Forelimb muscle (tissue), 1 donor: ENCODE data around the gene UVRAG. TPM values are rescaled to one million over a fixed set of nuclear protein-coding genes. Genes with fewer than 3 reads are reported as not detected.
"Not testable (repeated sequence)": the region's sequence is repeated elsewhere in the genome, so short reads cannot be mapped to it uniquely, and the experiment has no call there.

ENCODE experiments used
- DNase-seq: peaks from one replicate; pipeline ENCODE4 v3.0.0-alpha.2; 2013; ENCODE audit warnings: low read depth
- polyA plus RNA-seq: library from polyadenylated mRNA; unstranded; fragments of 120-200 nt; gene quantifications from one replicate; pipeline ENCODE4 v1.2.1, GENCODE V29; 2013; ENCODE audit not compliant: insufficient read length

The UVRAG gene
- polyA plus RNA-seq, 1 donor: 8.1 TPM

- no peak for DNase-seq
These were observed 24.8 kb downstream of the UVRAG start for GRCh38 chr11:75839851-75840250.

GRCh38 chr11:75840522-75840921, 25.5 kb downstream of the UVRAG start:
- DNase-seq: no peak

GRCh38 chr11:75841739-75842138, 26.7 kb downstream of the UVRAG start:
- no peak for DNase-seq

- DNase-seq: no peak
These were observed 30.3 kb downstream of the UVRAG start for GRCh38 chr11:75845324-75845723.

GRCh38 chr11:75849894-75850293, 34.9 kb downstream of the UVRAG start:
- no peak for DNase-seq

GRCh38 chr11:75850787-75851186, 35.8 kb downstream of the UVRAG start:
- DNase-seq: no peak

- no peak for DNase-seq
These were observed 36.2 kb downstream of the UVRAG start for GRCh38 chr11:75851203-75851602.

- no peak for DNase-seq
These were observed 37.5 kb downstream of the UVRAG start for GRCh38 chr11:75852406-75853017.

GRCh38 chr11:75853563-75853962, 38.6 kb downstream of the UVRAG start:
- not testable (repeated sequence) for DNase-seq

- DNase-seq: no peak
These were observed 39.0 kb downstream of the UVRAG start for GRCh38 chr11:75853971-75854370.

- DNase-seq: no peak
These were observed 40.2 kb downstream of the UVRAG start for GRCh38 chr11:75855206-75855605.

- no peak for DNase-seq
These were observed 41.9 kb downstream of the UVRAG start for GRCh38 chr11:75856912-75857311.

GRCh38 chr11:75858042-75858441, 43.0 kb downstream of the UVRAG start:
- no peak for DNase-seq

- DNase-seq: no peak
These were observed 43.6 kb downstream of the UVRAG start for GRCh38 chr11:75858613-75859012.

GRCh38 chr11:75859614-75860013, 44.6 kb downstream of the UVRAG start:
- no peak for DNase-seq

GRCh38 chr11:75862437-75862836, 47.4 kb downstream of the UVRAG start:
- DNase-seq: no peak

GRCh38 chr11:75867778-75868374, 52.9 kb downstream of the UVRAG start:
- peak; percentile 17 for DNase-seq

- DNase-seq: no peak
These were observed 54.0 kb downstream of the UVRAG start for GRCh38 chr11:75868990-75869389.

GRCh38 chr11:75869661-75870455, 54.8 kb downstream of the UVRAG start:
- DNase-seq: no peak

GRCh38 chr11:75872887-75873416, 57.9 kb downstream of the UVRAG start:
- DNase-seq: no peak

GRCh38 chr11:75873417-75874221, 58.6 kb downstream of the UVRAG start:
- no peak for DNase-seq
